ENCODE results near the gene CNKSR1. TPM values are rescaled to one million over a fixed set of nuclear protein-coding genes. Genes with fewer than 3 reads are reported as not detected.

Gene CNKSR1
- total and polyA plus RNA-seq, 2 of the 13 experiments (the other 11 are each of a cell fraction or from before 2014, with no cell fraction given), result 3.4 to 8.9 TPM

- peak; percentile 76; the same call in 1 of the 2 replicates for TF ChIP-seq CHCHD3 (CRISPR knock-in tag; IDR thresholded peaks at IDR 0.05)
- peak; percentile 79 for TF ChIP-seq MED8 (CRISPR knock-in tag; IDR thresholded peaks at IDR 0.05; ENCODE audit: insufficient replicate concordance)
- TF ChIP-seq ZNF891 (CRISPR knock-in tag; IDR thresholded peaks at IDR 0.05), result peak; percentile 74; the same call in 1 of the 2 replicates
- TF ChIP-seq SETDB1 (CRISPR knock-in tag; IDR thresholded peaks at IDR 0.05; ENCODE audit: borderline replicate concordance), result no peak
- peak; percentile 91 for TF ChIP-seq DMAP1 (CRISPR knock-in tag; IDR thresholded peaks at IDR 0.05)
- TF ChIP-seq NR3C1 (CRISPR knock-in tag; IDR thresholded peaks at IDR 0.05), result no peak
- TF ChIP-seq, protein P1, sequence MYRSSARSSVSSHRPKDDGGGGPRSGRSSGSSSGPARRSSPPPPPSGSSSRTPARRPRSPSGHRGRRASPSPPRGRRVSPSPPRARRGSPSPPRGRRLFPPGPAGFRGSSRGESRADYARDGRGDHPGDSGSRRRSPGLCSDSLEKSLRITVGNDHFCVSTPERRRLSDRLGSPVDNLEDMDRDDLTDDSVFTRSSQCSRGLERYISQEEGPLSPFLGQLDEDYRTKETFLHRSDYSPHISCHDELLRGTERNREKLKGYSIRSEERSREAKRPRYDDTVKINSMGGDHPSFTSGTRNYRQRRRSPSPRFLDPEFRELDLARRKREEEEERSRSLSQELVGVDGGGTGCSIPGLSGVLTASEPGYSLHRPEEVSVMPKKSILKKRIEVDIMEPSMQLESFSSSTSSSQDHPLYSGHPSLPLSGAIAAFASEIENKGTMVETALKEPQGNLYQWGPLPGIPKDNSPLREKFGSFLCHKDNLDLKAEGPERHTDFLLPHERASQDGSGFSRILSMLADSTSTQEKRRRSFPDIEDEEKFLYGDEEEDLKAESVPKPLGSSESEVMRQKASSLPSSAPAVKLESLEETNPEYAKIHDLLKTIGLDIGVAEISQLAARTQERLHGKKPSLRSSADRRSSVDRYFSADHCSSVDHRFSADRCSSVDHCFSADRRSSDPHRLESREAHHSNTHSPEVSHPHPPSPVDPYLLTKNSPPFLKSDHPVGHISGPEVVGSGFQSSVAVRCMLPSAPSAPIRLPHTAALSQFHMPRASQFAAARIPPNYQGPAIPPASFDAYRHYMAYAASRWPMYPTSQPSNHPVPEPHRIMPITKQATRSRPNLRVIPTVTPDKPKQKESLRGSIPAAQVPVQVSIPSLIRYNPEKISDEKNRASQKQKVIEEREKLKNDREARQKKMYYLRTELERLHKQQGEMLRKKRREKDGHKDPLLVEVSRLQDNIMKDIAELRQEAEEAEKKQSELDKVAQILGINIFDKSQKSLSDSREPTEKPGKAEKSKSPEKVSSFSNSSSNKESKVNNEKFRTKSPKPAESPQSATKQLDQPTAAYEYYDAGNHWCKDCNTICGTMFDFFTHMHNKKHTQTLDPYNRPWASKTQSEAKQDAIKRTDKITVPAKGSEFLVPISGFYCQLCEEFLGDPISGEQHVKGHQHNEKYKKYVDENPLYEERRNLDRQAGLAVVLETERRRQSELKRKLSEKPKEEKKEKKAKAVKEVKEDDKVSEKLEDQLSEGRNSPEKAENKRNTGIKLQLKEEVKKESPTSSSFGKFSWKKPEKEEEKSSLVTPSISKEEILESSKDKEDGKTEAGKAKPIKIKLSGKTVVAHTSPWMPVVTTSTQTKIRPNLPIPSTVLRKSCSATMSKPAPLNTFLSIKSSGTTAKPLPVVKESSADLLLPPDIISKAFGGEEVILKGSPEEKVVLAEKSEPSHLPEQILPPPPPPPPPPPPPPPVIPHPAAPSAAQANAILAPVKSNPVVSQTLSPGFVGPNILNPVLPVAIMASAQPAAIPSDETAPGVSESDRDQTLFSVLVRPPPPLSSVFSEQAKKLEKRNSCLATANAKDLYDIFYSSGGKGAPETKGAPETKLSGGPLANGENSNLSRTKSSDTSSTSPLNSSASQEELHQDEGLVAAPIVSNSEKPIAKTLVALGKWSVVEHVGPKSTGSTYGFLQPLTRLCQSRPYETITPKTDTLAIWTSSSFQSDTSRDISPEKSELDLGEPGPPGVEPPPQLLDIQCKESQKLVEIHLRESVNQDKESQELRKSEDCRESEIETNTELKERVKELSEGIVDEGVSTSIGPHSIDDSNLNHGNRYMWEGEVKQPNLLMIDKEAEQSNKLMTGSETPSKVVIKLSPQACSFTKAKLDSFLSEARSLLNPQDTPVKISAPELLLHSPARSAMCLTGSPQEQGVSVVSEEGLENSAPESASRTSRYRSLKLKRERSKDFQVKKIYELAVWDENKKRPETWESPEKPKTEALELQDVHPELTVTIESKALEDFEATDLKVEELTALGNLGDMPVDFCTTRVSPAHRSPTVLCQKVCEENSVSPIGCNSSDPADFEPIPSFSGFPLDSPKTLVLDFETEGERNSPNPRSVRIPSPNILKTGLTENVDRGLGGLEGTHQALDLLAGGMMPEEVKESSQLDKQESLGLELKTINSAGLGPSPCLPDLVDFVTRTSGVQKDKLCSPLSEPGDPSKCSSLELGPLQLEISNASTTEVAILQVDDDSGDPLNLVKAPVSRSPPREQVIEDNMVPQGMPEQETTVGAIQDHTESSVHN (CRISPR knock-in tag; IDR thresholded peaks at IDR 0.05), result no peak
- TF ChIP-seq KLF15 (CRISPR knock-in tag; IDR thresholded peaks at IDR 0.05; ENCODE audit: borderline replicate concordance), result 0 out of 2 replicates have a peak, but pooled peaks have one; percentile 88
- TF ChIP-seq SAFB2 (CRISPR knock-in tag; IDR thresholded peaks at IDR 0.05; ENCODE audit: borderline replicate concordance, low read depth), result peak; percentile 79; the same call in 1 of the 2 replicates
- peak; percentile 94; the same call in 1 of the 2 replicates for TF ChIP-seq ZNF414 (CRISPR knock-in tag; IDR thresholded peaks at IDR 0.05)
- no peak for TF ChIP-seq TRIM22 (IDR thresholded peaks at IDR 0.05)
- peak; percentile 83 for TF ChIP-seq RFX5 (IDR thresholded peaks at IDR 0.05; ENCODE audit: low read depth, low read length)
- TF ChIP-seq SRF (IDR thresholded peaks at IDR 0.05; ENCODE audit: low read depth, low read length), result peak; percentile 8; the same call in 1 of the 2 replicates
- peak; percentile 55; the same call in 1 of the 2 replicates for TF ChIP-seq ZBTB43 (CRISPR knock-in tag; conservative IDR thresholded peaks at IDR 0.05)
- peak; percentile 82; the same call in 1 of the 2 replicates for TF ChIP-seq ZNF747 (CRISPR knock-in tag; IDR thresholded peaks at IDR 0.05; ENCODE audit: borderline replicate concordance)
- no peak for TF ChIP-seq ZNF496 (CRISPR knock-in tag; IDR thresholded peaks at IDR 0.05; ENCODE audit: insufficient replicate concordance)
Observed at GRCh38 chr1:26169669-26170471, 7.4 kb upstream of the CNKSR1 start, which contains the start of gene ZNF593 (continued).

Data from HepG2 (cell line).